HepG2 (cell line): ENCODE data around the gene PFDN5. TPM values are rescaled to one million over a fixed set of nuclear protein-coding genes. Genes with fewer than 3 reads are reported as not detected.

Experiments used
- AKAP8 ChIP-seq: sonication (generic); formaldehyde crosslinking; IDR thresholded peaks from 2 replicates; pipeline ENCODE4 v1.5.1; 2020; ENCODE audit warnings: mild to moderate bottlenecking, missing genetic modification reagents
- FOXA1 ChIP-seq, 2 experiments: fragments of 450-650 bp in 1 of 2; sonication (generic) in 1 of 2; formaldehyde crosslinking in 1 of 2; IDR thresholded peaks; 2 replicates each; pipeline versions ENCODE4 v1.4.0 to v1.6.1; 2016 to 2020; ENCODE audit warnings: missing genetic modification reagents in 1 of 2
- GLMP ChIP-seq: sonication (generic); formaldehyde crosslinking; IDR thresholded peaks from 2 replicates; pipeline ENCODE4 v1.9.0; 2021; ENCODE audit warnings: missing genetic modification reagents, mild to moderate bottlenecking, borderline replicate concordance
- KAT8 ChIP-seq: IDR thresholded peaks from 2 replicates; pipeline ENCODE4 v1.6.1; 2016; ENCODE audit warnings: missing genetic modification reagents, missing compliant biosample characterization
- SIN3A ChIP-seq: IDR thresholded peaks from 2 replicates; pipeline ENCODE4 v1.6.1; 2011; ENCODE audit warnings: low read depth, mild to moderate bottlenecking, control low read depth, low read length, borderline replicate concordance
- TEF ChIP-seq: sonication (generic); formaldehyde crosslinking; IDR thresholded peaks from 2 replicates; pipeline ENCODE4 v1.5.0; 2020; ENCODE audit warnings: missing genetic modification reagents
- ZBTB7B ChIP-seq: sonication (generic); formaldehyde crosslinking; IDR thresholded peaks from 2 replicates; pipeline ENCODE4 v1.4.0; 2020; ENCODE audit warnings: missing genetic modification reagents
- ZNF296 ChIP-seq: sonication (generic); formaldehyde crosslinking; conservative IDR thresholded peaks from 2 replicates; pipeline ENCODE4 v1.5.0; 2020; ENCODE audit warnings: mild to moderate bottlenecking, missing genetic modification reagents
- ZNF350 ChIP-seq: sonication (generic); formaldehyde crosslinking; IDR thresholded peaks from 2 replicates; pipeline ENCODE4 v1.4.0; 2020; ENCODE audit warnings: mild to moderate bottlenecking, low read depth, missing genetic modification reagents, borderline replicate concordance
- ZNF460 ChIP-seq: sonication (generic); formaldehyde crosslinking; IDR thresholded peaks from 2 replicates; pipeline ENCODE4 v1.5.1; 2020; ENCODE audit warnings: missing genetic modification reagents, mild to moderate bottlenecking, borderline replicate concordance
- ZNF704 ChIP-seq: sonication (generic); formaldehyde crosslinking; IDR thresholded peaks from 2 replicates; pipeline ENCODE4 v1.8.1; 2023; ENCODE audit warnings: mild to moderate bottlenecking, inconsistent platforms, moderate library complexity, missing genetic modification reagents, borderline replicate concordance
- ZNF772 ChIP-seq: sonication (generic); formaldehyde crosslinking; IDR thresholded peaks from 2 replicates; pipeline ENCODE4 v1.5.0; 2020; ENCODE audit warnings: mild to moderate bottlenecking, missing genetic modification reagents
- ZSCAN29 ChIP-seq: sonication (generic); formaldehyde crosslinking; conservative IDR thresholded peaks from 2 replicates; pipeline ENCODE4 v1.4.0; 2020; ENCODE audit warnings: mild to moderate bottlenecking, missing genetic modification reagents
- polyA plus RNA-seq, 8 experiments: library from polyadenylated mRNA; depleted of rRNA in 3 of 8; stranded (reverse) in 7 of 8; unstranded in 1 of 8; fragments of >200 nt; fragmentation: Illumina TruSeq in 4 of 8; extraction: Trizol in 4 of 8; gene quantifications; 2 replicates each; pipeline versions ENCODE4 v1.2.1 to v1.2.3, GENCODE V29; 2011 to 2016; ENCODE audit warnings: low read depth in 4 of 8, missing spikeins in 1 of 8, mixed read lengths in 1 of 8; ENCODE audit not compliant: insufficient read depth in 1 of 8
- total RNA-seq, 5 experiments: library from RNA; depleted of rRNA; stranded (reverse); fragments of >200 nt; fragmentation: Illumina TruSeq; extraction: Trizol; gene quantifications; 2 replicates each; pipeline ENCODE4 v1.2.3, GENCODE V29; 2016; ENCODE audit warnings: low read depth in 1 of 5
- TF ChIP-seq, protein P1 (sequence below): sonication (generic); formaldehyde crosslinking; IDR thresholded peaks from 2 replicates; pipeline ENCODE4 v1.4.0; 2020; ENCODE audit warnings: mild to moderate bottlenecking, missing genetic modification reagents
- TF ChIP-seq, protein P2 (sequence below): sonication (generic); formaldehyde crosslinking; IDR thresholded peaks from 2 replicates; pipeline ENCODE4 v1.5.0; 2020; ENCODE audit warnings: mild to moderate bottlenecking, missing genetic modification reagents

The PFDN5 gene
- total and polyA plus RNA-seq, 2 of the 13 experiments (the other 11 are each of a cell fraction or from before 2014, with no cell fraction given), result 449 to 462 TPM

- TF ChIP-seq, protein P1, sequence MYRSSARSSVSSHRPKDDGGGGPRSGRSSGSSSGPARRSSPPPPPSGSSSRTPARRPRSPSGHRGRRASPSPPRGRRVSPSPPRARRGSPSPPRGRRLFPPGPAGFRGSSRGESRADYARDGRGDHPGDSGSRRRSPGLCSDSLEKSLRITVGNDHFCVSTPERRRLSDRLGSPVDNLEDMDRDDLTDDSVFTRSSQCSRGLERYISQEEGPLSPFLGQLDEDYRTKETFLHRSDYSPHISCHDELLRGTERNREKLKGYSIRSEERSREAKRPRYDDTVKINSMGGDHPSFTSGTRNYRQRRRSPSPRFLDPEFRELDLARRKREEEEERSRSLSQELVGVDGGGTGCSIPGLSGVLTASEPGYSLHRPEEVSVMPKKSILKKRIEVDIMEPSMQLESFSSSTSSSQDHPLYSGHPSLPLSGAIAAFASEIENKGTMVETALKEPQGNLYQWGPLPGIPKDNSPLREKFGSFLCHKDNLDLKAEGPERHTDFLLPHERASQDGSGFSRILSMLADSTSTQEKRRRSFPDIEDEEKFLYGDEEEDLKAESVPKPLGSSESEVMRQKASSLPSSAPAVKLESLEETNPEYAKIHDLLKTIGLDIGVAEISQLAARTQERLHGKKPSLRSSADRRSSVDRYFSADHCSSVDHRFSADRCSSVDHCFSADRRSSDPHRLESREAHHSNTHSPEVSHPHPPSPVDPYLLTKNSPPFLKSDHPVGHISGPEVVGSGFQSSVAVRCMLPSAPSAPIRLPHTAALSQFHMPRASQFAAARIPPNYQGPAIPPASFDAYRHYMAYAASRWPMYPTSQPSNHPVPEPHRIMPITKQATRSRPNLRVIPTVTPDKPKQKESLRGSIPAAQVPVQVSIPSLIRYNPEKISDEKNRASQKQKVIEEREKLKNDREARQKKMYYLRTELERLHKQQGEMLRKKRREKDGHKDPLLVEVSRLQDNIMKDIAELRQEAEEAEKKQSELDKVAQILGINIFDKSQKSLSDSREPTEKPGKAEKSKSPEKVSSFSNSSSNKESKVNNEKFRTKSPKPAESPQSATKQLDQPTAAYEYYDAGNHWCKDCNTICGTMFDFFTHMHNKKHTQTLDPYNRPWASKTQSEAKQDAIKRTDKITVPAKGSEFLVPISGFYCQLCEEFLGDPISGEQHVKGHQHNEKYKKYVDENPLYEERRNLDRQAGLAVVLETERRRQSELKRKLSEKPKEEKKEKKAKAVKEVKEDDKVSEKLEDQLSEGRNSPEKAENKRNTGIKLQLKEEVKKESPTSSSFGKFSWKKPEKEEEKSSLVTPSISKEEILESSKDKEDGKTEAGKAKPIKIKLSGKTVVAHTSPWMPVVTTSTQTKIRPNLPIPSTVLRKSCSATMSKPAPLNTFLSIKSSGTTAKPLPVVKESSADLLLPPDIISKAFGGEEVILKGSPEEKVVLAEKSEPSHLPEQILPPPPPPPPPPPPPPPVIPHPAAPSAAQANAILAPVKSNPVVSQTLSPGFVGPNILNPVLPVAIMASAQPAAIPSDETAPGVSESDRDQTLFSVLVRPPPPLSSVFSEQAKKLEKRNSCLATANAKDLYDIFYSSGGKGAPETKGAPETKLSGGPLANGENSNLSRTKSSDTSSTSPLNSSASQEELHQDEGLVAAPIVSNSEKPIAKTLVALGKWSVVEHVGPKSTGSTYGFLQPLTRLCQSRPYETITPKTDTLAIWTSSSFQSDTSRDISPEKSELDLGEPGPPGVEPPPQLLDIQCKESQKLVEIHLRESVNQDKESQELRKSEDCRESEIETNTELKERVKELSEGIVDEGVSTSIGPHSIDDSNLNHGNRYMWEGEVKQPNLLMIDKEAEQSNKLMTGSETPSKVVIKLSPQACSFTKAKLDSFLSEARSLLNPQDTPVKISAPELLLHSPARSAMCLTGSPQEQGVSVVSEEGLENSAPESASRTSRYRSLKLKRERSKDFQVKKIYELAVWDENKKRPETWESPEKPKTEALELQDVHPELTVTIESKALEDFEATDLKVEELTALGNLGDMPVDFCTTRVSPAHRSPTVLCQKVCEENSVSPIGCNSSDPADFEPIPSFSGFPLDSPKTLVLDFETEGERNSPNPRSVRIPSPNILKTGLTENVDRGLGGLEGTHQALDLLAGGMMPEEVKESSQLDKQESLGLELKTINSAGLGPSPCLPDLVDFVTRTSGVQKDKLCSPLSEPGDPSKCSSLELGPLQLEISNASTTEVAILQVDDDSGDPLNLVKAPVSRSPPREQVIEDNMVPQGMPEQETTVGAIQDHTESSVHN (CRISPR knock-in tag), result no peak
- TF ChIP-seq, protein P2, sequence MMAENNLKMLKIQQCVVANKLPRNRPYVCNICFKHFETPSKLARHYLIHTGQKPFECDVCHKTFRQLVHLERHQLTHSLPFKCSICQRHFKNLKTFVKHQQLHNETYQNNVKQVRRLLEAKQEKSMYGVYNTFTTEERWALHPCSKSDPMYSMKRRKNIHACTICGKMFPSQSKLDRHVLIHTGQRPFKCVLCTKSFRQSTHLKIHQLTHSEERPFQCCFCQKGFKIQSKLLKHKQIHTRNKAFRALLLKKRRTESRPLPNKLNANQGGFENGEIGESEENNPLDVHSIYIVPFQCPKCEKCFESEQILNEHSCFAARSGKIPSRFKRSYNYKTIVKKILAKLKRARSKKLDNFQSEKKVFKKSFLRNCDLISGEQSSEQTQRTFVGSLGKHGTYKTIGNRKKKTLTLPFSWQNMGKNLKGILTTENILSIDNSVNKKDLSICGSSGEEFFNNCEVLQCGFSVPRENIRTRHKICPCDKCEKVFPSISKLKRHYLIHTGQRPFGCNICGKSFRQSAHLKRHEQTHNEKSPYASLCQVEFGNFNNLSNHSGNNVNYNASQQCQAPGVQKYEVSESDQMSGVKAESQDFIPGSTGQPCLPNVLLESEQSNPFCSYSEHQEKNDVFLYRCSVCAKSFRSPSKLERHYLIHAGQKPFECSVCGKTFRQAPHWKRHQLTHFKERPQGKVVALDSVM (CRISPR knock-in tag), result peak; percentile 41; the same call in 1 of the 2 replicates
- TF ChIP-seq ZNF772 (peak; percentile 91), ZNF460 (CRISPR knock-in tag) (no peak), ZNF350 (peak; percentile 73), ZNF296 (no peak), FOXA1 (IDR thresholded peaks at IDR 0.05) (no peak), FOXA1 (CRISPR knock-in tag; IDR thresholded peaks at IDR 0.05) (no peak; the same call in 1 of the 2 replicates), SIN3A (peak; percentile 62; the same call in 1 of the 2 replicates), ZNF704 (CRISPR knock-in tag) (no peak), KAT8 (CRISPR knock-in tag) (peak; percentile 63), ZBTB7B (peak; percentile 60; the same call in 1 of the 2 replicates), AKAP8 (CRISPR knock-in tag) (no peak), TEF (CRISPR knock-in tag) (no peak), GLMP (CRISPR knock-in tag) (no peak), ZSCAN29 (CRISPR knock-in tag) (peak; percentile 93)
These were observed 29.6 kb downstream of the PFDN5 start (continued) for GRCh38 chr12:53324779-53325510.
